Measurements from ENCODE around the gene ADAM10.
A peak's percentile ranks its signal among the peaks of the same experiment; 100 is the strongest.
"Not testable (repeated sequence)": the region's sequence is repeated elsewhere in the genome, so short reads cannot be mapped to it uniquely, and the experiment has no call there.

Gene ADAM10

DNA sequence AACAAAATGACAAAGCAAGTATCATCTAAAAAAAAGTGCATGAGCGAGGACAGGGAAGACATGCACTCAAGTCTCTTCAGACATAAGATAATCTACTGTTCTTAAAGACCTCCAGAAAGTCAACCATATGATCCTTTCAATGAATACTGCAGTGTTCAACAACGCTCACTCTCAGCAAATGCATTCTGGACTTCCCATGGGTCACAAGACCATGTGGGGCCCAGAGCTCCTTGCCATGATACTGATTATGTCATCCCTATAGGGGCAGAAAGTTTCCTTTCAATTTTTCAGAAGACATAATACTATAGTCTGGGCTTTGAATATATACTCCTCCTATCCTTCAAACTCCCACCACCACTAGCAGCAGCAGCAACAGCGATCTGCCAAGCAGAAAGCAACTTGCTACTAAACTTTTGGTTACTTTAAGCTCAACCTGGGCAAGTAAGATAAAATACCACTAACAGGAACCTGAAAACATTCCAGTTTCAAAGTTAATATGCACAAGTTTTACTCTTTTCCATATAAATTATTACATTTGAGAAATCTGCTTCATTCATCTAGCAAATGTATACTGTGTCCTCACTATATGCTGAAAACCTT is 143.5 kb downstream of the ADAM10 start:
- DNase-seq = no peak

DNA sequence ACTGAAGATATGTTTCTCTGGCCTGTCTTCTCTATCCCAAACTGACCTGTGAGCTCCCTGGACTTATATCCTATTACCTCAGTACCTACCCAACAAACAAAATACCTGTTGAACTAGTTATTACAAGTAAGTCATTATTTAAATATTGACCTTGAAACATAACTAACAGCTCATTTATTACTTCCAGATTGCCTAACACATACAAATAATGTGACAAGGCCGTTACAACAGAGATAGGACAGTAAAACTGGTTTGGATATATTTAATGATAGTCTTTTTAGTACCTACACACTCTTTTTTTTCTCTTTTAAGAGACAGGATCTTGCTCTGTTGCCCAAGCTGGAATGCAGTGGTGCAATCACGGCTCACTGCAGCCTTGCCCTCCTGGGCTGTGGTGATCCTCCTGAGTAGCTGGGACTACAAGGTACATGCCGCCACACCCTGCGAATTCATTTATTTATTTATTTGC is 145.0 kb downstream of the ADAM10 start:
- no peak for DNase-seq

DNA sequence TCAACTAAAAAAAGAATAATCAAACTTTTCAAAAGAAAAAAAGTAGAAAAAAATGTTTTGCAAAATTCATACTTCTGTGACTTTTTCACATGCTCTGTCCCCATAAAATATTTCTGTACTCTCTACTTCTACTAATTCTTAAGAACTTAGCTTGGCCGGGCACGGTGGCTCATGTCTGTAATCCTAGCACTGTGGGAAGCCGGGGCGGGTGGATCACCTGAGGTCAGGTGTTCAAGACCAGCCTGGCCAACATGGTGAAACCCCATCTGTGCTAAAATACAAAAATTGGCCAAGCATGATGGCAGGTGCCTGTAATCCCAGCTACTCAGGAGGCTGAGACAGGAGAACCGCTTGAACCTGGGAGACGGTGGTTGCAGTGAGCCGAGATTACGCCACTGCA is 145.6 kb downstream of the ADAM10 start:
- DNase-seq = not testable (repeated sequence)

DNA sequence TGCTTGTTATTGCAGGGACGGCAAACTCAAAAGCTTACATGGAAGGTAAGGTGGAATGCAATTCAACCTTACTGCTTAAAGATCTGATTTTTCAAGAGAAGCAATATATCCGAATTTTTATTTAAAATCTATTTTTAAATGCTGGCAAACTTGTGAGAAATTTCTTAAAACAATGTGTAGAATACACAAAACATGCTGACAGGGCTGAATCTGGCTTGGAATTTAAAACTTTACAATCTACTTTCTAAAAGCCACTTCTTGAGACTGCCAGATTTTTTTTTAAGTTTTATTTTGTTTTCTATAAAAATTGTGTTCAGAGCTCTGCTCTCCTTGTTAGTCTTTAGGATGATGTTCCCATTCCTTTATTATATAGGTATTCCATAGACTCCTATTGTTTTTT is 146.7 kb downstream of the ADAM10 start:
- DNase-seq = no peak

DNA sequence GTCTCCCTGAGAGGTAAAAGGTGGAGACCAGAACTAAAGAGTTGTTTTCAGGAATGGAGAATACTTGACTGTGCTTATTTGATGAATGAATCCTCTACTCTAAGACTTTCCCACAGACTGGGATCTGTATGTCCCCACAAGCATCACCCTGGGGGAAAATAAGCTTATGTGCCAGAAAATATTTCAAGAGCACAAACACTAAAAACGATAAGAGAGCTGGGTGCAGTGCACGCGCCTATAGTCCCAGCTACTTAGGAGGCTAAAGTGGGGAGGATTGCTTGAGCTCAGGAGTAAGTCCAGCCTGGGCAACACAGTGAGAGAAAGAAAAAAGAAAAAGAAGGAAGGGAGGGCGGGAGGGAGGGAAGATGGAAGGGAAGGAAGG is 150.7 kb downstream of the ADAM10 start:
- no peak for DNase-seq

DNA sequence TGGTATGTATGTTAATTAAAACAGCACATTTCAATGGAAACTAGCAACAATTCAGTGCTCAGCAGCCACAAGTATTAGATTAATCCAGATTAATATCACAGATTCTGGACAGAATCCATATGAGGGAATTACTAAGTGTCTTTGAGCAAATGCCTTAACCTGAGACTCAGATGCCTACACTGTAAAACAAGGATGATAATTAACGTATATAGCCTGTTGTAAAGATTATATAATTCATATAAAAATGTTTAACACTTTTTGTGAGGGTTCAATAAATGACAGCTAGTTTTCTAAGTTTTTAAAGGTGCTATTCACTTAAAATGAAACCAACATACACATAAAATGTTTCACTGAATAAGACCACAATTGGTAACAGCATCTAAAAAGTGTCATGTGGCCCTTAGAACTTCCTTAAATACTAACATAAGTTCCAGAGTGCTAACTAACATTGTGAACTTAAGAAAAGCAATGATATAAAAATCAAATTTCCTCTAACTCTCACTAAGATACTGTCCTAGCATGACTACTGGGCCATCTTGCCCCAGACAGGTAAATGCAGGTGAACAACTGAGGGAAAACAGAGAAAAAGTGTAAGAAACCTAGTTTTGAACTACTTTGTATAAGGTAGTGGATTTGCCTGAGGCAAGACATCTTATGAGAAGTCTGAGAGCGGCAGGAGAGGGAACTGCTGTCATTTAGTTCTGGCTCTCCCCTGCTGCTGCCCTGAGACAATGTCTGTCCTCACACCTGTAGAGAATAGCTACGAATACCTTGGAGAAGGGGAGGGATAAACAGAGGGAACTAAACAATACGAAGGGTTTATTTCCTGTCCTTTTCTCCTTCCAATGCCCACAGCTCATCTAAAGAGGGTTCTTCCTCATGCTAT is 151.3 kb downstream of the ADAM10 start:
- no peak for DNase-seq

DNA sequence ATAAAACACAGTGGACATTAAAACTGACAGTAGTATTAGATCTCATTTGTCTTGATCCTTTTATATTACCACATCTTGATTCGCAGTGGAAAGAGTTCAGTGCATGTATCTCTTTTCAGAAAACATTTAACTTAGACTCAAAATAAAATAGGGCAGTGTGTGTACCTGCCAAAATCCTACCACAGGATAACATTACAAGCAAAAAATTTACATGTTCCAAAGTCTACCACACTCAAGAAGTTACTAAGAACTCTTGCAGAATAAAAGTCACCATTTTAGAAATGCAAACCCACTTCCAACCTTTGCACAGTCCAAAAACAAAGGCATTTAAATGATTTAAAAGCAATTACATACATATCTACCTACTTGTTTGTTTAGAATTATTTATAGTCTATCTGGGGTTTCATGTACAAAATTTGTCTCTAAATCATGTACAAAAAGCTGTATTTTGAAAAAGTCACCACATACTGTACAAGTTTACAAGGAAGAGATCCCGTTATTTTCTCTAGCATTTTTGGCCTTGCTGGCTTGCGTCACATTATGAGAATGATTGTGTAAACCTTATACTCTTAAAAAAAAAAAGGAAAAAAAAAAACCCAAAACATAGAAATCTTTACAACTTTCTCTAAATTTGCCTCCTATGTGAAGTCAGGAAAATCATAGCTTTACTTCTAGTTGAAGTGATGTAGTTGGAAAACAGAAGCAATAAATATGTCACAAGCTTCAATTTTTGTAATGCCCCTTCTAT is 153.8 kb downstream of the ADAM10 start:
- DNase-seq = no peak

DNA sequence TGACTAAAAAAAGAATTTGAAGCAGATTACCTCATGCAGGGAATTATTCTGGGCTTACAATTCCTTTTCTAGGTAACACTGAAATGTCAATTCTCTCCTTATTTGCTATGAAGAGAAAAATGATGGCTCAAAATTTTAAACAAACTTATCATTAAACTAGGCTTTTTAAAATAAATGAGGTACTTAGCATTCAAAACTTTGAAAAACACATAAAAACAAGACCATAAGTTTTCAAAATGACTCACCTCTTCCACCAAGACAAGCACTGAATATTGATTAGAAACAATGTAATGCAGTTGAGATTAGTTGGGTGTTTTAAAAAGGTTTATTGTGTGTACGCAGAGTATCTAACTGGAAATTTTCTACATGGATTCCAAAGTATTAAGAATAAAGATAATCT is 154.6 kb downstream of the ADAM10 start:
- no peak for DNase-seq

DNA sequence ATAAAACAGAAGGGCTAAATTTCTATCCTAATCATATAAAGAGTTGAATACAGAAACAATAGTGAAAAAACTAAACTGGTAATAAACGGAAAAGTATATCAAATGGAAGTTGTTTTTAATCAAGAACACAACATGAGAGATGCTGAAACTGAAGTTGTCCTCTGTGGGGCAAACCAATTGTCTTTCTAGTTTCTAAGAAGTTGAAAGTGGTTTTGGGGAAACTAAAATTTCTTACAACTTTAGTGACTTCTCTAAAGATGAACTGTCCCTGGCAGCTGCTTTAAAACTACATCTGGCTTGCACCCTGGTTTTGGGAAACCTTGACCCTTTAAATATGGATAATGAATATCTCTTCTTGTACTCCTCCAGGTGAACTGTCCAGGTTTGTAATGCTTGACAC is 155.6 kb downstream of the ADAM10 start:
- DNase-seq = no peak

DNA sequence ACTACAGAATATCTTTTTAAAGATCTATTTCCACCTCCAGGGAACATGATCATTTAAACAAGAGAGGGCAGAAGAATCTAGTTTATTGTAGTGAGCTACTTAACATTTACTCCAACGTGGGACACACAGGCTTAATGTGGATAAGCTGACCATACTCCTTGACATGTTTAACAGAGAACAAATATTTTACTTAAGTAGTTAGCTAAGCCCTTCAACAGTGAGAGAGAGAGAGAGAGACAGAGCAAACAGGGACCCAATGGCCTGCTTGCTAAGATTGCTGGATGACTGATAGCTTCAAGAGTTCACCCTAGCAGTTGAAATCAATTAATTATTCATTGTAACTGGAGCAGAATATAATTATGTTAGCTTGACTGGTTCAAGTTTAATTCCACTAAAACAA is 158.6 kb downstream of the ADAM10 start:
- DNase-seq = no peak

DNA sequence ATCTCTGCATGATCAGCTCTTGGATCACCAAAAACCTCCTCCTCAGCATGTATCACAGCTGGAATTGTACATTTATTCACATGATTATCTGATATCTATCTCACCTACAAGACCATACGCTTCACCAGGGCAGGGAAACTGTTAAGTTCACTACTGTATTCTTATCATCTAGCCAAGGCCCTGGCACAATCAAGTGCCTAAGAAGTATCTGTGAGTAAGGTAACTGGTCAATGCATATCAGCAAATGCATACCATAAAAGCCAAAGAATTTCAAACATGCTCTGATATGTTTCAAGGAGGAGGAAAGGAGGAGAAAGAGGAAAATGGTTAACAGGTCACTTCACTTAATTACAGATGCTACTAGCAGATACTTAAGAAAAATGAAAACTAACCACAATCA is 159.3 kb downstream of the ADAM10 start:
- DNase-seq = no peak

DNA sequence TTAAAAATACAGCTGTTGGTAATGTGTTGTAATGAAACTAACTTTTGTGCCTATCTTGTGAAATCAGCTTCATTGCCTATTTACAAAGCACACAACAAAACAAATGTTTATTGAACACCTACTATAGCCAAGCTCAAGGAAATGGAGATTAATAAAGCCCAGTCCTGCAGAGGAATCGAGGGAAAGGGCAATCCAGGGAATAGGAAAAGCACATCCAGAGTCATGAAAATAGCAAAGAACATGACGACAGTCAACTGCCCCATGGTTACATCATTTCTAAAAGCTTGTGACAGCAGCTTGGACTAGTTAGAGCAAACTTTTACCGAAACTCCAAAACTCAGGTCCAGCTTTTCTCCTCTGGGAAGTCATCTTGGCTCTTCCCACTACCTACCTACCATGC is 160.5 kb downstream of the ADAM10 start:
- DNase-seq = no peak

DNA sequence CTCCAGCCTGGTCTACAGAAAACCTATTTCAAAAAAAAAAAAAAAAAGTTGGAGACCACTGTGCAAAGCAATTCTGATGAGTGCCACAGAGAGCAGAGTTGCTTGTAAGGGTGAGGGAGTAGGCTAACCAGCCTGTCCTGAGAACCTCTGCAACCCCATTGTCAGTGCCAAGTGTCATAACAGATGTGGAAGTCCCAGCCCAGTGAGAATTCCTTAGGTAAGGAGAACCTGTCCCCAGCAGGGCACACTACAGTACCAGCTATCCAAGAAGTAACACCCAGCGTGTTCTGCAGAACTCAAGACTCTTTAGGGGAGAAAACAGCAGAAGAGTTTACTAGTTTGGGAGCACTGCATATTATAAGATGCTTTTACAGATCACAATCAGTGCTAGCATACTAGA is 161.4 kb downstream of the ADAM10 start:
- DNase-seq = no peak

DNA sequence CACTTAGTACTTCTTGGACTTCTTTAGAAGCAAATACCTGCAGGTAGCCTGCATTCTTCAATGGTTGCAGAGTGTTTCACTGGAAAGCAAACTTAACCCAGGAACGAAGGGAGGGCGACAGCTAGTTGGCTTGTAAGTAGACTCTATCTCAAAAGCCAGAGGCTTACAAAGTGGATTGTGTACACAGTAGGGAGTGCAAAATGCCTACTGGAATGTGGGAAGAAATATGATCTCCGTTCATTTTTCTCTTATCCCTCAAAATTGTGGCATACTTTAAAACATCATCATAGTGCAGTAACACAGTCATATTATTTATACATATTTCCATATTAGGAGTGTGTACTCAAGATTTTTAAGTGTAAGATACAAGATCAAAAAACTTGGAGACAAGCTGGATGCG is 162.0 kb downstream of the ADAM10 start:
- no peak for DNase-seq

DNA sequence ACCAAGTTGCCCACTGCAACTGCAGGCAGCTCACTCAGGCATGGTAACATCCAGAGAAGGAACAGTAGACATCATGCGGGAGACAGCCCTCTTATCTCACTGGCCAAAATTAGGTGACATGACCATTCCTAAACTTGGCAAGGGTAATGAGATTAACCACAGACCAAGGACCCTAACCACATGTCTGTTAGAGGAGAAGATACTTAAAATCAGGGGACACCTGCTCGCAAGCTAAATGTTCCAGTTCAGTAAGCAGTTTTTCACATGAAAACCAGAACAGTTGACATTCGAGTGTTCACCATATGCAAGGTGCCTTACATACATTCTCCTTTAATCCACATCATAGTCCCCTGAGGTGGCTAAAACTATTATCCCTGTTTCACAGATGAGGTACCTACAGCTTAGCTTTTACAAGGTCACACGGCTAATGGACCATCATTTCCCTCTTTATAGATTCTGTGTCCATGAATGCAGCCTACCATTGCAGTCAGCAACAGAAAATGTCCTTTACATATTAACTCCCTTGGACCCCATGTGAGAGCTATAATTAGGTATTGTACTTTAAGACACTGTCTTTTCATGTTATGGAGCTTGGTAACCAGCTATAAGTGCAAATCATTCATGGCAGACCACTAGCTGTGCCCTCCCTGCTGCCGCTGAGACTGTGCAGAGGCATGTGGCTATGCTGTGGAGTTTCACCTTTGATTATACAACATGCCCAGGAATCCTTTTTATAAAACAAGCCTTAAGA is 163.6 kb downstream of the ADAM10 start:
- no peak for DNase-seq

DNA sequence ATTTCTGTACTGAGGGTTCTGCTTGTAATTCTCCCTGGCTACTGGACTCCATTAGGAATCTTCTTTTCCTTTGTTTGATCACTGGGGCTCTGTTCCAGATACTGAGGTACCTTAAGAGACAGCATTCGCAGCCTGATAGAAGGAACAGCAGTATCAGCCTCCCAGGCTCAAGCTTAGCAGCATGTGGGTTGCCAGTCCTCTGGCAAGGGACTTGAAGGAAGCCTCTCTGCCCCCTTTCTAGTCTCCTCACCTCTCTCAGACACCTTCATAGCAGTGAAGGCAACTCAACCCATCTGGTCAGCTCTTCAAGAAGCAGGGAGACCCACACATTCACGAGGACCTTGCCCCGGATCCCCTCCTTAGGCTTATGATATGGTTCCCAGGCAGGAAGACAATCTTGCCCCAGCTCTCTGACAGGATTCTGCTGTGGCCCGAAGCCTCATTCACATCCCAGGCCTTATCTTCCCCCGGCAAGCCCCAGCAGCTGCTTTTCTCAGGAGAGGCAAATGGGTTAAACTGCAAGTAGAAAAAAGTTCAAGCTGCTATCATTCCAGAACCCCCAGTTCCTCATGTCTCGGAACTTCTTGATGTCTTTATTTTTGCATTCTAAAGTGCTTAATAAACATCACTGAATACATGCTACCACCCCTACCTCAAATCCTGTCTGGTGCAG is 164.6 kb downstream of the ADAM10 start:
- no peak for DNase-seq

DNA sequence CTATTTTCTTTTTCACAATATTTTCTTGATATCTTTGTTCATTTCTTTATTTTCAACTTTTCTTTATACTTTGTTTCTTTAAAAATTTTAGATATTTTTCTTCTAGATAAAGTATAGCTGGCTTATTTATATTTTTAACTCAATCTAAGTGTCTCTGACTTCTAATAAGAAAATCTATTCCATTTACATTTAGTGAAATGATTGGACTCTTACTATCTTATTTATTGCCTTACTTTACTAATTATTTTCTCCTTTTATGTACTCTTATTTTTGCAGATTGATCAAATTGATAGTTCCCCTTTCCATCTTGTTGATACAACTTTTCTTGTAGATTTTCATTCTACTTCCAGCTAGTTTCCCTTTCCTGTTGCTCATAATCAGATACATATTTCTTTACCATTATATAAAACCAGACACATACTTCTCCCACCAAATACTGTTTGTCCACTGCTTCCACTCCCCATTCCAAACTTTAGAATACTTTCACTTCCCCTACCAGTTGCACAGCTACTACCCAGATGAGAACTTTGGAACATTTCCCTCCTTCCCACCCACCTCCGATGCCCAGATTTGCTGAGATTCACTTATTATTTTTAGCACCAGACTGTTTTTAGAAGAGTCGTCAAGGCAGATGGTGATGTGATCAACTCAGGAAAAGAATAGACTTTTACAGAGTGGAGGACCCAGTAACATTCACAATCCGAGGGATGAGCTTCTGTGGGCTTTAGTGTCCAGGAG is 166.2 kb downstream of the ADAM10 start:
- no peak for DNase-seq

DNA sequence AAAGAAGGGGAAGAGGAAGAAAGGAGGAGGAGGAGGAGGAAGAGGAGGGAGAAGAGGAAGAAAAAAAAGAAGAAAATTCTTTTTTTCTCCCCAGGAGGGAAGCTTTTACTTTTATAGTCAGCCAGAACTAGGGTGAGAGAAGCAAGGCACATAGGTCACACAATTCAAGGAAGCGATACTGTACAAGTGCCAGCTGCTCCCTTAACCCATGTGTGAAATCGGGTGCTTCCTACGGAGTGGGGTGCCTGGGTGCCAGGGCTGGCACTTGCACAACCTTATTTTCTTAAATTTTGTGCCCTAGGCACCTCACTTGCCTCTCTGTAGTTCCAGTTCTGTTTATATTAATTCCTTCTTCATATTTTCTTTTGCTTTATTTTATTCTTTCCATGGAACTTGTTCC is 167.3 kb downstream of the ADAM10 start:
- DNase-seq = peak in 1 of 14 donors; percentile 8

DNA sequence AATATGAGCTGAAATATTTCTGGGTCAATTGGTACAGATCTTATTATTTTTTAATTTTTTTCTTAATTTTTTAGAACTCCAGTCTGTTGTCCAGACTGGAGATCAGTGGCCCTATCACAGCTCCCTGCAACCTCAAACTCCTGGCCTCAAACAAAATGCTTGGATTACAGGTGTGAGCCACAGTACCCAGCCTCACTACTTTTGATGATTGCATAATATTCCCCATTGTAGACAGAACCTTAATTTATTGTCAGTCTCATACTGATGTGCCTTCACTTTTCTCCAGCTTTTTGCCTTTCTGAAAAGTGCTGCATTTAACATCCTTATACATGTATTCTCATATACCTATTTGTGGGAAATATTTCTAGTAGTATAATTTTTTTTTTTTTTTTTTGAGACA is 172.8 kb downstream of the ADAM10 start:
- DNase-seq = no peak

DNA sequence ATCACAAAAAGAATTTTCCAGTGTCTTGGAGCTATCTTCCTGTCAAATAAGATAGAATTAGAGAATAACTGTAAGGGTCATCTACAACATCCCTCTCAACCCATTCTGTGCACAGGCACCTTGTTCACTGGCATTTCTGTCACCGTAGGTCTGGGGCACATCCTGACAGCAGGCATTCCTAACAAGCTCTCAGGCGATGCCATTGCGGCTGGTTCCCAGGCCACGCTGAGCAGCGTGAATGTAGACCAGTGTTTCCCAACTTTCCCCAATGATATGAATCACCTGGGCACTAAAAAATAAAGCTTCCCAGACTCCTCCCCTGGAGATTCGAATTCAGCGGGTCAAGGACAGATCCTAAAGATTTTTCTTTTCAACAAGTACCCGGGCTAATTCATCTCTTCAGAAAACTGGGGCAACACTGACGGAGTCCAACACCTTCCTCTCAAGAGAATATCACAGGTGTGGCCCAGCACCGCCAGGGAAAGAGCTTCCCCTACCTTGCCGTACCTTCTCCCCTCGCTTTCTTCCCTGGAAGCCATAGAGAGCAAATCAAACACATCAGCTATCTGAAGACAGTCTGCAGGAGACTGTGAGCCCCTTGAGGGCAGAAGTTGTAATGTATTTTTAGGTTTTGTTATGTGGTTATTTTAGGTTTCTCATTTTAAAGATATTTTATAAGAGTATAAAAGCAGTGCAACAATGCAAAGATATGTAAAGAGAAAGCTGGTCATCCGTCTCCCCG is 174.3 kb downstream of the ADAM10 start:
- DNase-seq = no peak

DNA sequence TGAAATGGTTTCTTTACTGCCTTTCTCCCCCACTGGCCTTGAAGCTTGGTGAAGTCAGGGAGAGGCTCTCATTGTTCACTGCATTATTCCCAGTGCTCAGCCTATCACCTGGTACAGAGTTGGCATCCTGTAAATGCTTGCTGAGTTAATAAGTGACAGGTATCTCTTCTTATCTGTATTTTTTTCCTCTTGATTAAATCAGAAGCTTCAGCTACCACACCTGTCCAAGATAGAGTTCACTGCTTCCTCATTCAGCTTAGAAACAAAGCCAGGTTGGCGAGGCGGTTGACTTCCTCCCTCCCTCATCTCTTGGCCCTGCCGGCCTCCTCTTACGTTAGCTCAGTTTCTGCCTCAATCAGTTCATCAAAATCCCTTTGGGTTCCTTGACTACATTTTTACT is 174.9 kb downstream of the ADAM10 start:
- no peak for DNase-seq

All from C1 segment of cervical spinal cord (tissue), 14 donors.